HG03558 (cell line): Measurements from ENCODE around the gene IGSF1.

Experiments used
- ATAC-seq: cut with Tn5 transposase; IDR thresholded peaks from one replicate; pipeline ENCODE4 v1.9.1; 2021; ENCODE audit warnings: moderate number of reproducible peaks; ENCODE audit not compliant: unreplicated experiment; ENCODE audit errors: extremely low read depth

IGSF1 gene, protein sequence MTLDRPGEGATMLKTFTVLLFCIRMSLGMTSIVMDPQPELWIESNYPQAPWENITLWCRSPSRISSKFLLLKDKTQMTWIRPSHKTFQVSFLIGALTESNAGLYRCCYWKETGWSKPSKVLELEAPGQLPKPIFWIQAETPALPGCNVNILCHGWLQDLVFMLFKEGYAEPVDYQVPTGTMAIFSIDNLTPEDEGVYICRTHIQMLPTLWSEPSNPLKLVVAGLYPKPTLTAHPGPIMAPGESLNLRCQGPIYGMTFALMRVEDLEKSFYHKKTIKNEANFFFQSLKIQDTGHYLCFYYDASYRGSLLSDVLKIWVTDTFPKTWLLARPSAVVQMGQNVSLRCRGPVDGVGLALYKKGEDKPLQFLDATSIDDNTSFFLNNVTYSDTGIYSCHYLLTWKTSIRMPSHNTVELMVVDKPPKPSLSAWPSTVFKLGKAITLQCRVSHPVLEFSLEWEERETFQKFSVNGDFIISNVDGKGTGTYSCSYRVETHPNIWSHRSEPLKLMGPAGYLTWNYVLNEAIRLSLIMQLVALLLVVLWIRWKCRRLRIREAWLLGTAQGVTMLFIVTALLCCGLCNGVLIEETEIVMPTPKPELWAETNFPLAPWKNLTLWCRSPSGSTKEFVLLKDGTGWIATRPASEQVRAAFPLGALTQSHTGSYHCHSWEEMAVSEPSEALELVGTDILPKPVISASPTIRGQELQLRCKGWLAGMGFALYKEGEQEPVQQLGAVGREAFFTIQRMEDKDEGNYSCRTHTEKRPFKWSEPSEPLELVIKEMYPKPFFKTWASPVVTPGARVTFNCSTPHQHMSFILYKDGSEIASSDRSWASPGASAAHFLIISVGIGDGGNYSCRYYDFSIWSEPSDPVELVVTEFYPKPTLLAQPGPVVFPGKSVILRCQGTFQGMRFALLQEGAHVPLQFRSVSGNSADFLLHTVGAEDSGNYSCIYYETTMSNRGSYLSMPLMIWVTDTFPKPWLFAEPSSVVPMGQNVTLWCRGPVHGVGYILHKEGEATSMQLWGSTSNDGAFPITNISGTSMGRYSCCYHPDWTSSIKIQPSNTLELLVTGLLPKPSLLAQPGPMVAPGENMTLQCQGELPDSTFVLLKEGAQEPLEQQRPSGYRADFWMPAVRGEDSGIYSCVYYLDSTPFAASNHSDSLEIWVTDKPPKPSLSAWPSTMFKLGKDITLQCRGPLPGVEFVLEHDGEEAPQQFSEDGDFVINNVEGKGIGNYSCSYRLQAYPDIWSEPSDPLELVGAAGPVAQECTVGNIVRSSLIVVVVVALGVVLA (N-terminal part only)

DNA sequence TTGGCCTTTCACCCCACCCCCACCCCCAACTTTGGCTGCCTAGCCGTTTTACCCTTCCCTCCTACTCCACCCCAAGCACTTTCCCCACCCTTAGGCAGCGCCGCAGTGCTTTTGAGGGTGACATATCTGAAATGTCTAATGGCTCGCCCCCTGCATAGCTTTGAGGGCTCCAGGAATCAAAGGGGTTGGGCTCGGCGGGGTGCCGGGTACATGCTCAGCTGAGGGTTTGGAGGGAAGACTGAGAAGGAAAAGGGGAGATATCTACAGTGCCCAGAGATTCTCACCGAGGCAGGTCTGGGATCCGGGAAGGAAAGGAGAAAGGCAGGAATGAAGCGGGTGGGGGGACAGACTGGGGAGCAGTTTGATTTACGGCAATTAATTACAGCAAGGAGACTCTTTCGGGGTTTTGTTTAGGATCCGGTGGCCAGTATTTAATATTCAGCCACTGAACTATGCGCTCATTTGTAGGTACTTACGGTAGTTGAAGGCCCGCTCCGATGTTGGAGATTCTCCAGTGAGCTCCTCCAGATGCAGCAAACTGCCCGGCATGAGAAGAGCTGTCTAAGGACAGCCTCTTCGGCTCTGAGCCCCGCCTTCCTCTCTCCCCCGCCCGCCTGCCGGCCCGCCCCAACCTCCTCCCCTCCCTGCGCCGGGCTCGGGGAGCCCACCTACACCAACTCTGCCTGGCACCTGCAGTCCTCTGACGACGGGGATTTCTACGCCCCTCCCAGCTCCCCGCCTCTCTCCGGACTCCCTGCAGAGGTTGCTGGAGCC, at the start of gene IGSF1:
Gene IGSF1, minus strand, starts transcription at position 569 of the 774 bp plus-strand sequence. CDS start 2,632 bp downstream, outside the sequence.
- ATAC-seq, result no peak

DNA sequence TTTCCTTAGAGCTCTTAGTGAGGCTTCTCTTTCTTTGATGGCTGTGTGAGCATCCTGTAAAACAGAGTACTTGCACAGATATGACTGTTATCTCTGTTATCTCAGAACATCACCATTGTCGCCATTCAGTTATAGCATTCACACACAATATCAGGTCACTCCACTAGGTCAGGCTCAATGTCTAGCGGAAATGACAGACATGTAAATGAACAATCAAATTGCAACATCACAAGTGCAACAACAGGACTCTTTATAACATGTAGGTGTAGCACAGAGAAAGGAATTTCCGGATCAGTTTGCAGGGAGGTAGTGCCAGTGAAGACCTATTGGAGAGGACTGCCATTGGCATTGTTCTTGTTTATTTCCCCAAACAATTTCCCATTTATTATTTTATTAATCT, 43.2 kb upstream of the IGSF1 start:
- ATAC-seq, result no peak

DNA sequence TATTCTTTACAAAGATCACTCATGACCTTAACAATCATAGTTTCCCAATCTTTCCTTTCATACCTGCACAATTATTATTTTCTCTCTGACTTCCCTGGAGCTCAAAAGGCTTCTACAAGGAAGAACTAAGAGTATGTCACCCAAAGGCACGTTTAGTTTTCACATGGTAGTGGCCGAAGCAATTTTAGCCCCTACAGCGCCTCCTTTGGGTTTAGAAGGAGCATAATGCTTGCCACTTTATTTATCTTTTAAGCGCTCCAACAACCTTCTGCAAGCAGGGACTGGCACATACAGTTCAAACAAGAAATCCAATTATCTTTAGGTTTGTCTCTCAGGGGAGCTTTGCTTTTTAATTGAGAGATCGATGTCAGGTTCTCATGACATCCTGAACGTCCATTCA, 42.0 kb upstream of the IGSF1 start:
- ATAC-seq, result no peak

DNA sequence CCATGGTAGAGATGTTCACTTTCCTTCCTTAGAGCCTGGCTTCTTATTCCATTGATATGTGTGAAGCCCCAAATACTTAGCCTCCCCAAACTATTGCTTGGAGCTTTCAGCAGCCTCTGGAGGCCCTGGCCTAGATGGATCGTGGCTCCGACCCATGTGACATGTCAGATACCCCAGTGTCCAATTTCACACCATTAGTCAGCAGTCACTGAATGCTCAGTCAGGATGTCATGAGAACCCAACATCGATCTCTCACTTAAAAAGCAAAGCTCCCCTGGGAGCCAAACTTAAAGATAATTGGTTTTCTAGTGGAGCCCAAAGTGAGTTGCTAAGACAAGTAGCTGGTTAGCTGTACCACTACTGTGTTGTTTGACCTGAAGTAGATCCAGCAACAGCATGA, 41.6 kb upstream of the IGSF1 start:
- no peak for ATAC-seq

DNA sequence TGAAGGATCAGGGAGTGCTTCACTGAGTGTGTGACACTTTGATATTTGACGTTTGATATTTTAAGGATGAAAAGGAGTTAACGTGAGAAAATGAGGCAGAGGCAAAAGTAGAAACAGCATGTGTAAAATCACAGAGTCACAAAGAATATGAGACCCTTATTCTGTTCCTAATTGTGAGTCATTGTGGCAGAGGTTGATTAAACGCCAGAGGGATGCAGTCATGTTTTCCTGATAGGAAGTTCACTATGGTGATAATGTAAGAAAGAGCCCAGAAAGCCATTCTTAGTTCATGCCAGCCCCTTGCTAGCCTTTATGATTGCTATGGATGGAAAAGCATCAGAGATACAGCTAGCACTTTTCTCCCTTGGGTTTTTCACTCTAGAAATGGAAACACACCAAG, 33.5 kb upstream of the IGSF1 start:
- no peak for ATAC-seq

DNA sequence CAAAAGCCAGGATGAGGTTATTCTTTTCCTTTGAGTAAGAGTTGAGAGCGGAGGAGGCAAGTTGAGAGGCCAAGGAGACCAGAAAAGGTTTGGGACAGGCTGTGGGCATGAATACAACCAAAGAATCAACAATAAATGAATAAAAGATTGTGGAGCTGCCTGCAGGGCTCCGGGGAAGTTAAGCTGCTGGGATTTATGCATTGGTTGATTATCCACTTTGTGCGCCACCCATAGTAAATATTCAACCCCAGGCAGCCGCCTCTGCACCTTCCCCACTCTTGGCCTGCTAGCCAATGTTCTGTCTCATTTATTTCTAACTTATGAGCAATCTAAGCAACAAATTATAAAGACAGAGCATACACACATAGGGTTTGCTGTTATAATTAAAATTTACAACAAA, 28.2 kb upstream of the IGSF1 start:
- ATAC-seq, result no peak

DNA sequence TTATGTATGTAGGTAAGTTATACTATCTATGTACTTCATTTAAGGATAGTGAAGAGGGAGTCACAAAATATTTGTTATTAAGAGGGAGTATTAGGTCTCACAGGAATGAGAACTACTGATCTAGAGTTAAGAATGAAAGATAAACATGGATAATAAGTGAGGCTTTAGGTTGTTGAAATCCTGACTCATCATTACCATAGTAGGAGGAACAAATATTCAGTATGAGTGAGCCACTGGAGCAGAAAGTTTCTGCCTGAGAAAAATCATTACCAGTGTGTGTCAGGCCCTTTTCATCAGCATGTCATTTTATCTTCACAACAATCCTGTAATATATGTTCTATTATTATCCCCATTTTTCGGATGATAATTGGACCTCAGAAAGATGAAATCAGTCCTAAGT, 27.2 kb upstream of the IGSF1 start:
- ATAC-seq, result no peak

DNA sequence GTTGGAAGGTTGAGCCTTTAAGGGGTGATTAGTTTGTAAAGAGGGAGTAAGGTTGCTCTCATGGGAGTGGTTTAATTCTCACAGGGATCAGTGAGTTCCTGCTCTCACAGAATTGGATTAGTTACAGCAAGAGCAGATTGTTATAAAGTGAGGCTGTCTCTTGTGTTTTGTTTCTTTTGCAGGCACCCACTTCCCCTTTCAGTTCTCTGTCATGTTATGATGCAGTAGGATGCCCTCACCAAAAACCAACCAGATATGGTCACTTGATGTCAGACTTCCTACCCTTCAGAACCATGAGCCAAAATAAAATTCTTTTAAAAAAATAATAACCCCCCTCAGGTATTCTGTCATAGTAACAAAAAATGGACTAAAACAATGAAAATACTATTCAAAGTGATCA, 19.9 kb upstream of the IGSF1 start:
- ATAC-seq, result no peak

DNA sequence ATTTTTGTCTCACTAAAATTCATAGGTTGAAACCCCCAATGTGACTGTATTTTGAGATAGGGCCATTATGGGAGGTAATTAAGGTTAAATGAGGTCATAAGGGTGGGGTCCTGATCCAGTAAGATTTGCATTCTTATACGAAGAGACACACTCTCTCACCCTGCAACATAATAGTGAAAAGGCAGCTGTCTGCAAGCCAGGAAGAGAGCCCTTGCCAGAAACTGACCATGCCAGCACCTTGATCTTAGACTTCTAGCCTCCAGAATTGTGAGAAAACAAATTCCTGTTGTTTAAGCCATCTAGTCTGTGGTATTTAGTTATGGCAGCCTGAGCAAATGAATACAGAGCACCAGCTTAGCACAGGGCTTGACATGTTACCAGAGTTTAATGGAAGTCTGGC, 17.5 kb upstream of the IGSF1 start:
- no peak for ATAC-seq

DNA sequence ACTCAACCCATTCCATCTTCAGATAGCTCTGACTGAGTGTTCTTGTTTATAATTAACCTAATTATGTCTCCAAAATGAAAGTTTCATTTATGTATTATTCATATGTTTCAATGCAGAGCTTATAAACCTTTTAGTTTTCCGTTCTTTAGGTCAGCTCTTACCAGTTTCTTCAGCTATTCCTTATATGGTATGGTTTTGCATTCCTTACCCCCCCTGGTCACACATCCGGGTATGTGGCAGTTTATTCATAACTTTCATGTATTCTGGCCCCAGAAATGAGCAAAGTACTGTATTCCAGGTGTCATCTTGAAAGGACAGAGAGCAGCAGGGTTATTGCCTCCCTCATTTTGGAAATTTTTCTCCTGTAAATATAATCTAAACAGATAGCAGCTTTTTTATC, 16.8 kb upstream of the IGSF1 start:
- no peak for ATAC-seq

DNA sequence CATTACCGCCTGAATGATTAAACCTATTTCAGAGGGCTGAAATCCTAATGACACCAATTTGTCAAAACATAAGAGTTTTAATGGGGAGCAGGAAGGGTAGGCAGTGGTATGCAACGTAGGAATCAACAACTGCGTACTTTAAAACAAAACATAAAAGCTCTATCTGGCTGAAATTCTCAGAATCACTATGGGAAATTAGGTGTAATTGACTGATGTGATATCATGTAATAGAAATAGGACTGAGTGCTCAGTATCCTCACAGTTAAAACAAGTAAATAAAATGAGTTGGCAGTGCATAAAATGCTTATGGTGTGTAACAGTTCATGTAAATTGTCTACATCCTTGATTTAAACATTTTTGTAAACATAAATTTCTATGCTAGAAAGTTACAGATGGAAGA, 13.6 kb upstream of the IGSF1 start:
- ATAC-seq, result no peak

DNA sequence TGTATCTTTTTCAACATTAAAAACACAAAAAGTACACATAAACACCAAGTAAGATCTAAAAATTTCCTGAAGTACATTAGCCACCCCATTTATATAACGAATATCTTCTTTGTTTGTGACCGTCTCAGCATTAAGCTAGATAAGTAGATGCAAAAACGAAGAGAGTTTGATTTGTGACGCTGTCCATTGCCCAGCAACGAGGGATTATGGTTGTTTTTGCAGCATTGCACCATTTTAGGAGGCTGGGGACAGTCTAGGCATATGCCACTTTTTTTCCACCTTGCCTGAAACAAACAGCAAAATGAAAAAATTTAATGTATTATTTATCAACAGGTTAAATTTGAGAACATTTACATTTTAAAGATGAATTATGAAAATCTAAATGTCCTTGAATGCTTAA, 12.0 kb upstream of the IGSF1 start:
- ATAC-seq, result no peak

DNA sequence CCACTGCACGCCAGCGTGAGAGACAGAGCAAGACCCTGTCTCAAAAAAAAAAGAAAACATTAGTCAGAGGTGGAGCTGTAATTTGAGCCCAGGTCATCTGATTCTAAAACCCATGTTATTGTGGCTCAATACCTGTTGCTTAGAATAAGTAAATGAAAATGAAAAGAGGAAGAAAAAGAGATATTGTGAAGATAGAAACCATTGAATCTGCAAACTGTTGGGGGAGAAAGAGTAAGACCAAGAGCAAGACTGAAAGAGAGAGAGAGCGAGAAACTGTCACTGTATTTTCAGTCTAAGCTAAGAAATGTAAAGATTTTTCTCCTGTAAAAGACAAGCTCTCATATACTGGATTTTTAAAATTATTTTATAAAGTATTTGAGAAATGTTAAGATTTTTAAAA, 9.7 kb upstream of the IGSF1 start:
- ATAC-seq, result no peak

DNA sequence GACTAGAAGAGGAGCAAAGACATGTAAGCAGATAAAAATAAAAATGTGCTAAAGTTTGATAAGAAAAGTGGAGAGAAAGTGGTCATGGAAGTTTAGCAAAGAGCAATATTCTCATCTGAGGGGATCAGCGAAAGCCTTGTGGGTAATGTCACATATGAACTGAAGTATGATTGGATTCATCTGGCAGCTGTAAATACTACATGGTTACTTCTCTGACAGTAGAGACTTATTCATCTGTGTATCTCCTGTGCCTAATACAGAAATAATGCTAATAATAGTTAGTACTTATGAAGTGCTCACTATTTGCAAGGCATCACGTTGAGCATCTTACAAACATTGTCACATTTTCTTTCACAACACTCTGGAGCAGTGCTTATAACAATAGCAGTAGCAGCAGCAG, 8.9 kb upstream of the IGSF1 start:
- ATAC-seq, result no peak

DNA sequence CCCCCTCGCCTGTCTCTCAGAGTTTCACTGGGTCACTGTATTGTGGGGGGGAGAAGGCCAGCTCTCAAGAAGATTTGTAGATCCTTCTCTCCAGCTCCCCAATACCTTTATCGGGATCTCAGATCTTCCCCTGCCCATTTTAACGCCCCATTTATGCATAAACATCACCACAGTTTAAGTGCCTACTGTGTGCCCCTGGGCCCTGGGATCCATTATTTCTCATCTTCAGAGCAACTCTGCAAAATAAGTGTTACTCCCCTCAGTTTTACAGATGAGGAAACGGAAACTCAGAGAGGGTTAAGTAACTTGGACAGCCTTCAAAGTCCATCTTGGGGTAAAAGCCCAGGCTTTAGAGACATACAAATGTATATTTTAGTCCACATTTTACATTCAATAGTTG, 421 bp upstream of the IGSF1 start:
- ATAC-seq, result no peak

DNA sequence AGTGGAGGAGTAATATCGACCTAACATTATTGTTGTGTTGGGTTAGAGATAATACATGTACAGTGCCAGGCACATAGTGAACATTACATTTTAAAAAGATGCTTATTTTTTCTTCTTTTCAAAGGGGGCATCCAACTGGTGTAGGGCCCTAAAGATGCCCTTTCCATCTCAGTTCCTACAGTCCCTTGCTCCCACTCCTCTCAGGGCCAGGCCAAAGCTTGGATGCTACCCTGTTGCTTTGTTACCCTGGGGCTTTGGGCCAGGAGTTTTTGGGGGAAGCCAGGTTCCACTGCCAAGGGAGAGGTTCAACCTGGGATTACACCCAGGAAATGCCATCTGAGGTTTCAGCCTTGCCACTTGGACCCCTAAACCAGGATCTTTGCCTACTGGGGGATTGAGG, 918 bp downstream of the IGSF1 start:
- ATAC-seq, result no peak

DNA sequence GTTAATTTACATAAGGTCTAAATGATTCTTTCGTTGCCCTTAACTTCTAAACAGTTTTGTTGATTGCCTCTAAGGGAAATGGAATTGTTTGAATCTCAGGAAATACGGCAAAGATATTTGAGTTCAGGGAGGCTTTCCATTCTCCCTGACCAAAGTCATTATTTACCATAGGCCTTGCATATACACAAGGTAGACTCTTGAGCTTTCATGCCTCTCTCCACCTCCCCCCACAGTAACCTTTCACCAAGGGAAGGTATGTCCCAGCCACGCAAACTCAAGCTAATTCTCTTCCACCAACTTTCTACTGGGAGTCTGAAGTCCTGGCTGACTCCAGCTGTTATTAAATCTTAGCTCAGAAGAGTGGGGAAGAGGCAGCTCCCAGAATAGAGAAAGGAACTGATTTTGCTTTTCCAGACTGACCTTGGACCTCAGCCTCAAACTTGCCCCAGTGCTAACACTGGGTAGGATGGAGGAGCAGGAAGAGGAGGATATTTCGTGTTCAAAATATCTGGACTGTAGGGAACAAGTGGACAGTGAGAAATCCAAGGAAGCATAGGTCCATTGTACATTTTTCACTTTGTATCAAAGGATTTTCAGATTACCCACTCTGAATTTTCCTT, 1.4 kb downstream of the IGSF1 start:
- ATAC-seq, result no peak

DNA sequence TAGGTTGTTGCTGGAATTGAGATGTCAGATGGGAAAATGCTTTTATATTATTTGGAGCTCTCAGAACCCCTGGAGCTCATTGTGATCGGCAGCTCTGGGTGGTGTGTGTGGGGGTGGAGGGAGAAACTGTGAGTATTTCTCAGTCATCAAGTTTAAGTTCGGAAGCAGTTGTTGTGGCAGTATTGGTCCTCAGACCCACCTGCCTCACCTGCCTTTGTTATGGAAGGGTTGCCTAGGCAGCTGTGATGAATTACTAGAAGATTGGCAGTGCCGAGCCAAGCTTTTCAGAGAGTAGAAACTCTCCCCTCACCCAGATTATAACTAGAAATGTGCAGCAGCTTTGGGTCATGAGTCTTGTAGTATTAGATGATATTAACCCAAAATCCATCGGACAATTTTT, 9.5 kb downstream of the IGSF1 start:
- ATAC-seq, result no peak

DNA sequence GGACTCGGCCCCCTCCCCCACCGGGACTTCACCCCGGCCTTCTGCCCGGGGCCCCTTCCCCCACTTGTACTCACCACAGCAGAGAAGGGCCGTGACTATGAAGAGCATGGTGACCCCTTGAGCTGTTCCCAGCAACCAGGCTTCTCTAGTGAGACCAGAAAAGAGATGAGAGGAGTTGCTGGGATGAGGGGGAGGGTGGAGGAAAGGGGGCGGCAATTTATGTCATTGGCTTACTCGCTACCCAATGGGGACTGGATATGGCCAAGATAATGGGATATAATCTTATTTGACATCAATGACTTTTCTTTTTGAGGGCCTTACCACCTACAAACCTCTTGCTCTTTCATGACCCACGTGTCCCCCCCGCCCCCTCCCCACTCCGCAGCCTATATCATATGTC, 9.9 kb downstream of the IGSF1 start:
- no peak for ATAC-seq
